HG02759 (cell line): ENCODE measurements around the gene MANSC4.

Experiments
- ATAC-seq: cut with Tn5 transposase; IDR thresholded peaks from one replicate; pipeline ENCODE4 v1.9.1; 2021; ENCODE audit warnings: mild to moderate bottlenecking, moderate library complexity; ENCODE audit not compliant: unreplicated experiment

The MANSC4 gene

DNA sequence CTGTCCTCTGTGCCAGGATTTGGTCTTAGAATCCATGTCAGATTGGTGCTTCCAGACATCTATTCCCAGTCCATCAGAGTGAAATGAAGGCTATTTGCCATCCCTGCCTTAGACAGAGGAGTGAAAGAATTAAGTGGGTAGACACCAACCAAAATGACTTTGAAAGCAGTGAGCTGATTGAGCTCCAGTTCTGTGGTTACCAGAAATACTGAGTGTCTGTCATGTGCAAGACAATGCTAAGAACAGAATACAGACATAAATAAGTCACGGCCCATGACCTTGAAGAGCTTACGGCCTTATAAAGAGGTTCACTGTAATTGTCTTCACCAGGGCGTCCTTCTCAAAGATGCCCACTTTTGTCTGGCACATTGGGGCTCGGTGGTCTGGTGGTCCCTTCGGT lies 21.6 kb upstream of the MANSC4 start:
- ATAC-seq = no peak

DNA sequence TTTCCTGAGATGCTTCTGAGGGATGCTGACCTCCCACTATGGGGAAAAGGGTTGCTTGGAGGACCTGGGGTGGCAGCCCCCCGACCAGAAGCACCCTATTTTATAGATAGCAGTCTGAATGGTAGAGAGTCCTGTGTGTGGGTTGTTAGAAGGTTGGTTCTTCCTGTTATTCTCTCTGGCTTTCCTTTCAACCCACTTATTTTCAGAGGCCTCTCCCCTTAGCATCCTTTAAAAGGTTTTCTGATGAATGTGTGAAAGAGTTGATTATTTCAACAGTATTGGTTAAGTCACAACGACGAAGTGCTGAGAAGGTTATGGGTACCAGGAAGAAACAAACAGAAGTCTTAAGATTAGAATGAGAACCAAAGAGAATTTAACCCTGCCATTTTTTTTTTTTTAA lies 20.8 kb upstream of the MANSC4 start:
- ATAC-seq = no peak

DNA sequence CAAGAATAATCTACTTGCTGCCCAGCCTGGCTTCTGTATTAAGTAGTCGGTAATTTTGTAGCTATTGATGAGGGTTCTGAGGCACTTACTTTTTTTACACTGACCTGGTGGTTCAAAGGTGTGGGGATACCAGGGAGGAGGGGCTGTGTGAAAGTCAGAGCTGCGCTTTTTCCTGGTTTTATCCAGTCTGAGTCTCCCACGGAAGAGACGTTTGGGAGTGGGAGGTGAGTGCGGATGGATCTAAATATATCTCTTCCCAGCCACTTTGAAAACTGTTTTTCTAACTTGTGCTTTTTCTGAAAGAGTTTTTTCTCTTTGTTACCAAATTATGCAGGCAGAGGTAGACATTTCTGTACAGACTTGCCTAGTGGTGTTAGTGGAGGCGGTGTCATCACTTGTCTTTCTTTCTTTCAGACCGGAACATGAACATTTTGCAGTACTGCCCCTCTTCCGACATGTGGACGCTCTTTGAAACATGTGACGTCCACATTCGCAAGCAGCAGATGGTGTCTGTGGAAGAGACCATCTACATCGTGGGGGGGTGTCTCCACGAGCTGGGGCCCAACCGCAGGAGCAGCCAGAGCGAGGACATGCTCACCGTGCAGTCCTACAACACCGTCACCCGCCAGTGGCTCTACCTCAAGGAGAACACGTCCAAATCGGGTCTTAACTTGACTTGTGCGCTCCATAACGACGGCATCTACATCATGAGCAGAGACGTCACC lies 17.4 kb upstream of the MANSC4 start:
- no peak for ATAC-seq

DNA sequence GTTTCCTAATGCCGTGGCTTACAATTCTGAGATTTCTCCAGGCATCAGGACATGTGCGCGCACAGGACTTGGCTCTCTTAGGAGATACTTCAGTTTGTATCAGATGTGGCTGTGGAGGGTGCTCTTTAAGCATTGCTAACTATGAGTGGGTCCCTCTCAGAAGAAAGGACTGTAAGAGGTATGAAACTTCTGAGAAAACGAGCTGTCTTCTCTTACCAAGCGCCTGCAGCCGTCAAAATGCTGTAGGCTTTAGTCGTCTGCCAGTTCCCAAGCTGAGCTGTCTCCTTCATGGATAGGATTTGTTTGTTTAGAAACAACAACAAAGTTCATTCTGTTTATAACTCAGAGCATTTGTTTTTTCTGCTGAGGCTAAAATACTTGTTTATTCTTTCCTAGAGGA lies 16.1 kb upstream of the MANSC4 start:
- ATAC-seq = no peak

DNA sequence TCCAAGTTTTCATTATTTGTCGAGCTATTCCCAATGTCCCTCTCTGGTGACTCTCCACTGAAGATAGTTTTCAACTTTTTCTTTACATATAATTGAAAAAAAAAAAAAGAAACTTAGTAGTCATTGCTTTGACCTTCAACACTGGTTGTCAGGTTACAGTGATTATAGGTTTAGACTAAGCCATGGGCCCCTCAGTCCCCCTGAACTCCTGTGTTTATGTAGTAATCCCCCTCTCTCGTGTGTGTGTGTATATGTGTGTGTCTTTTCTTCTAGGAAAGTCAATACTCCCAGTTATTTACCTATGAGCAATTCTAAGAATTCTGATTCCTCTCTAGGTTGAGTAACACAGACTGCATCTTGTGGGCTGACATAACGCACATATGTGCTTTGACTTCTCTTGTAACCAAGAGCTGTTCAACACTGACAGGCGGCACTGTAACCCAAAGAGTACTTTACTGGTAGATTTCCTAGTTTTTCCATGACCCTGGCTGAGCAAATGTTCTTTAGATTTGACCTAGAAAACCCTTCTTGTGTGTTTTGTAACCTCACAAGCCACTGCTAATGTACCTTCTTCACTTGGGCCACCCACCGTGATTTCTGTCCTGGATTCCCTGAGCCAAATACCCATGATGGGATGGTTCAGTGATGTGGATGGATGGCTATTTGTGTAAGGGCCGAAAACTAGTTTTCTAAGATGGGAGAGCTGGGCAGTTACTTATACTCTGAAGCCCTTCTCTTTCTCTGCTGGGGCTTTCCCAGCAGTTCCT lies 15.0 kb upstream of the MANSC4 start:
- ATAC-seq = no peak

DNA sequence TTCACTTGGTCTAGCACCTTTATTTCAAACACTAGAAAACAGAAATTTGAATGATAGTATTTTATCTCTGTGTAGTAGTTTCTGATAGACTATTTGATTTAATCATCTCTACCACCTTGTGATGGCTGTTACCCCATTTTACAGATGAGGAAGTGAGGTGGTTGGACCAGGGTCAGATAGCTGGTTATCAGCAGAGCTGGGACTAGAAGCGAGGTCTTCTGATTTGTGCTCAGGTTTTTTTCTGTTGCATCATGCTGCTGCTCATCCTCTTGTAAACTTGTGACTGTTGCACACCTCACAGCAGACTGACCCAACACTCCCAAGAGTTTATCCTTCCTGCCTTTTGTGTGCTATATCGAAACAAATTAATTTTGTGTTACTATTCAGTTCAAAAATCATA lies 10.1 kb upstream of the MANSC4 start:
- ATAC-seq = no peak

DNA sequence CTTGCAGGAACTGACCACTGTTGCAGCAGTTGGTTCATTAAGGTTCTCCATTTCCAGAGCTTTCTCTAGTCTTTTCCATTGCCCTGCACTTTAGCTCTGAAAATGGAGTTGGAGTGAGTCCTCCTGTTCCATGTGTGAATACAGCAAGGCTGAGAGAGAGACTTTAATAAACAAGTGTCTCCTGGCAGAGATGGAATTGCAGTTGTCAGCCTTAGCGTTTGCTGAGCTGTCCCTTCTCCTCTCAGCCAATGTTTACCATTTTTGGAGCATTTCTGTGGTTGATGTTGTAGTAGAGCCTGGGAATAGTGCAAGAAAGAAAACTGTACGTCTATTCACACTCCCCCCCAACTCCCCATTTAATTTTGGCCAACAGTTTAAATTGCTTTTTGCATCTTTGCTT lies 7.5 kb upstream of the MANSC4 start:
- ATAC-seq = no peak

DNA sequence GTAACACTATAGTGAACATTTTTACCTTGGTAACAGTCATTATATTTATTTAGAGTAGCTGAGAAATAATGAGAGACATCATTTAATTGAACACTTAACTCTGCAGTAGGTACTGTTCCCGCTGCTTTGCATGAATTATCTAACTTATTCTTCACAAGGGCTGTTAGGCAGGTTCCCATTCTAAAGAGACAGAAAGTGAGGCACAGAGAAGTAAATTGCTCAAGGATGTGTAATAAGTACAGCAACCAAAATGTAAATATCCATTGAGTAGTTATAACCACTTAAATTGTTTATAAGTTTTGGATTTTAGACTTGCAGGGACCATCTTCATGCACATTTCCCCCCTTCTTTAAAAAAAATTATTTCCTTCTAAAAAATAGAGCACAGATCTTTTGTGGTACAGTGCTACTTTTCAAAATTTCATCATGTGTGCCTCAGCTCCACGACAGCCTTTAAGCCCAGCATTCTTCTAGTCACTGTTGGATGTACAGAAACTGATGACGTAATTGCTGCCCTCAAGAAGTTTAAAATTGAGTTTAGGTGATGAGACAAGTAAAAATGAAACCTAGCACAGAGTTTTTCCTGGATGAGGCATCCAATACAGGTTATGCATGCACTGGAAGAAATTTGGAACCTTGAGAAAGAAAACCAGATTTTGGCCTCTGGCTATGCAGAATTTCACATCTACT lies 6.0 kb upstream of the MANSC4 start:
- ATAC-seq = no peak

DNA sequence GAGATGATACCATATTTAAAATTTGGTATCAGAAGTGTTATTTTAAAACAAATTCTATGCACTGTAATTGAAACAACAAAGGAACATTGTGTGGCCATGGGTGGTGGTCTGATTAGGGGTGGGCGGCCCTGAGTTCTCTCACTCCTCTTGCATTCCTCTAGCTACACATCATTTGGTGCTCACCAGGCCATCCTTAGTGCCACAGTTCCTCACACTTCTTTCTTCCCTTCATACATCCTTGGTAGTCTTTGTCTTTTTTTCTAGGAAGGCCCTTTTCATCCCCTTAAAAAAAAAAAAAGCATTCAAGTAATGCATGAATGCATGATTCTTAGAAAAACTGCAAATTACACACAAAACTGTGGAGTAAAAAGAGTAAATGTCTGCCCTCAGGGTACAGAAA lies 2.4 kb upstream of the MANSC4 start:
- no peak for ATAC-seq

DNA sequence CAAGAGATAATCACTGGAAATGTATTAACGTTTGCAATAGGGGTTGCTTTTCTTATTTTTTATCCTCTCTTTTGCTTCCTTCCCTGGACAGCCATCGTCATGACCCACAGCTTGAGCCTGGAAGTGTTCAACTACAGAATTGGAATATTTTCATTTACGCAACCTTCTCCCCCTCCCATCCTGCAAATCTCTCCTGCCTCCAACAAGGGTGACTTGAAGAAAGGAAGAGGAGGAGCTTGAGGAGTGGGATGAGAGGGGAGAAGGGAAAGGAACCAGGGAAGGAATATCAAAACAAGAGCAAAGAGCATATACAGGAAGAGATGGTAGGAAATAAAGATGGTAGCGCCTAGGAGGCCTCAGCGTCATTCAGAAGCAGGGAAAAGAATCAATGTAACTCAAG lies 1.6 kb upstream of the MANSC4 start:
- ATAC-seq = no peak

DNA sequence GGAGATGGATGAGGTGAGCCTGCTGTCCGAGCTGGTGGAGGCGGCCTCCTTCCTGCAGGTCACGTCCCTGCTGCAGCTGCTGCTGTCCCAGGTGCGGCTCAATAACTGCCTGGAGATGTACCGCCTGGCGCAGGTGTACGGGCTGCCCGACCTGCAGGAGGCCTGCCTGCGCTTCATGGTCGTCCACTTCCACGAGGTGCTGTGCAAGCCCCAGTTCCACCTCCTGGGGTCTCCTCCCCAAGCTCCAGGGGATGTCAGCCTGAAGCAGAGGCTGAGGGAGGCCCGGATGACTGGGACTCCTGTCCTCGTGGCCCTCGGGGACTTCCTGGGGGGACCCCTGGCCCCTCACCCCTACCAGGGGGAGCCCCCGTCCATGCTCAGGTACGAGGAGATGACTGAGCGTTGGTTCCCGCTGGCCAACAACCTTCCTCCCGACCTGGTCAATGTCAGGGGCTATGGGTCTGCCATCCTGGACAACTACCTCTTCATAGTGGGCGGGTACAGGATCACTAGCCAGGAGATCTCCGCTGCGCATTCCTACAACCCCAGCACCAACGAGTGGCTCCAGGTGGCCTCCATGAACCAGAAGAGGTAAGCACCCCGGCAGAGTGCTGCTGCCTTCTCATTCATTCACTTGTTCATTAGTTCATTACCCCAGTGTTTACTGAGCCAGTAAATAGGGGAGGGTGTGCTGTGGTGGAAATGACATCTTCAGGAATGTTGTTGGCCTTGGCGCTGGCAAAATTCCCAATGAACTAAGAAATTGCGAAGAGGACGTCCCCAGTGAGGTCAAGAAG lies 774 bp upstream of the MANSC4 start:
- ATAC-seq = peak; percentile 30

DNA sequence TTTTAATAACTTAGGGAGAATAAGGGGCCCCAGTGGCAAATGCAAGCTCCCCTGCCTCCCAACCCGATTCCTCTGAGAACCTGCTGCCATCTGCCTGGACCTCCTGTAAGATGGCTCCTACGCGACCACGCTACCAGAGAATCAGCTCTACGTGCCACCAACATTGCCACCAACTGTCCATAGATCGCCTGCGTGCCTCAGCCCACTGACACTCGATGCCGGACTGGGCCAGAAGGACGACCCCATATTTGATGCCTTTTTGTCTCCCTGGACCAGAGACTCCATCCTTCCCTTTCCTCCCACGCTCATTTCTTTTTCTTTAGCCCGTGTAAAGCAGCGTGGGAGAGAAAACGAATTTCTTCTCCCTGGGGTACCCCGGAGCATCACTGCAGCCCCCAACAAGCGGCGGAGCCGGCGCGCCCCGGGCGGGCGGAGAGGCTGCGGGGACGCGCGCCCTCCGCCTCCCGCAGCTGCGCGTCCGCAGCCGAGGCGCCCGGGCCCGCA lies 568 bp downstream of the MANSC4 start:
- peak; percentile 25 for ATAC-seq

DNA sequence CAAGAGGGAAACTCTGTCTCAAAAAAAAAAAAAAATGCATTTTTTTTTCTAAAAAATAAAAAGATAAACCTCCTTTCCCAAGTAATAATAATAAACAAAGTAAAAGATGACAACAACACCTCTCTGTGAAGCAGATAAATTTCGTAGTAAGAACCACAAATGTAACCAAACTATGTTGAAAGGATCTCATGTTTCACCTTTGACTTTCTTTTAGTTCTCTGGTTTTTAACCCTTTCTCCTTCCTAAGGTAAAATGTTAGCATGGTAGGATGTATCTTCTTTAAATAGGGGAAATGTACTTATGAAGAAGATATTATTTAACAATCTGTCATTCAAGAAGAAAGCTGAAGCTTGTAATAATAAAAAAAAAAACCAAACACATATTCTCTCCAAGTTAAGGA lies 1.8 kb downstream of the MANSC4 start:
- ATAC-seq = no peak

DNA sequence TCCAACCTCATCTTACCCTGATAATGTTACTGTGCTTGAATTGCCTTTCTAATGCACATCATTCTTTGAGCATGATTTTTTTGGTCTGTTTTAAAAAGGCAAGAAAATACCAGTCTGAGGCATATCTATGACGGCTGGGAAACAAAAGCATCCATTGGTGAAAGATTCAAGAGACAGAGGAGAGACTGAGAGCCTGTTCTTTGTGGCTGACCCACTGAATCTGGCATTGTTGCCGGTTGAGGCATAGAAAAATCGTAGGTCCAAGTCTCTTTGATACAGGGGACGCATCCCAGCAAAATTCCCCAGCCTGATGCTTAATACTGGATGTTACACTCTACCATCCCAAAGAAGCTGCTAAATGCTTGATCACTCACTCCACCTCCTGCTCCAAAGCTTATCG lies 2.9 kb downstream of the MANSC4 start:
- no peak for ATAC-seq

DNA sequence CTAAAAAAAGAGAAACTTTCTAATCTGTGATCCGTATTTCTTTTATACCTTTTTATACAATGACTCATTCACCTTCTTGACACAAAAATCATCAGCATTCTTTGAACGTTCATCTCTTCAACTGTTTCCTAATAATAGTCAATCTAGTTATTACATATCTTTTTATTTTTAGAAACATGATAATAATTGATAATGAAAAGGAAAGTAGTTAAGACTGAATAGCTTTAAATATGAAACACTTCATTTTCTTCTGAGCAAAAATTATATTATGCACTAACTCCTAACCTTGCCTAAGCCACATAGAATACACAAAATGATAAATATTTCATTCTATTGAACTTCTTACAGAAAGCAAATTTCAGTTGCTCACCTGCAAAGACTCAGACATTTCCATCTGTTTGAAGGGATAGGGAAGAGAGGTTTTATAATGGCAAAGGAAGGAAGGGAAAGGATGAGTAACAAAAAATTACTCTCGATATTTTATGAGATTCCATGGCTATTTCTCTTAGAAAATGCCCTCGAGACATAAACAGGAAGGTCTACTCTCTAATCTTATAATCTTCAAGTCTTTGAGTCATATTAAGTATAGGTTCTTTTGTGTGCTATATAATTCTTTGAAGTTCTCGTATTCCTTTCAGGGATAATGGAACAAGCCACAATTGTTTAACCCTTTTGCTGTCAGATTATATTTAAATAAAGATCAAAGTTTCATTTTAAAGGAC lies 7.5 kb downstream of the MANSC4 start:
- ATAC-seq = no peak

DNA sequence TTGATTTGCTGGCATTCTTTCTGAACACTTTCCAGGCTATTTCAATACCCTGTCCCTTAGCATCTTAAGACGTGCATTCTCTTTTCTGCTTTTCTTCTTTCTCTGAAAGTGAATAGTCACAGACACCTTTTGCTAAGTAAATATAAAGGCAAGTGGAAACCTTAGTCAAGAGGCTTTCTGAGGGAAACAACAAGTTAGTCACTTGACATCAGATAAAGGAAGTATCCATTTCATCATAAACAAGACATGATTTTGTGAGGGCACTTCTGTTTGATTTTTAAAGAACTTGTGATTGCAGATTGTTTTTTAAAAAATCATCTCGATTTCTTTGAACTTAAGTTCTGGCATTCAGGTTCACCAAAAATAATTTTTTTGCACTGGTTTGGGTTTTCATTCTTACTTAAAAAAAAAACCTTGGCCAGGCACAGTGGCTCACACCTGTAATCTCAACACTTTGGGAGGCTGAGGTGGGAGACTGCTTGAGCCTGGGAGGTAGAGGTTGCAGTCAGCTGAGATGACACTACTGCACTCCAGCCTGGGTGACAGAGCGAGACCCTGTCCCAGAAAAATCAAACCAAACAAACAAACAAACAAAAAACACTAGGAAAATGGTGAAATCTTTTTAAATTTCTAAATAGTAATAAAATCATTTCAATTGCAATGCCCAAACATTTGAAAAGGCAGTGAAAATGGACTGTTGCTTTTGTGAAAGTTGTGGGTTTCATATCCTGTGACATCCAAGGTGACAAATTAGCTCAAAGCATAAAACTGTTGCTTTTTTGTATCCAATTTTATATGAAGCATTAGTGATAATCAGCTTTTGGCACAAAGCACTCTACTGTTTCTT lies 8.3 kb downstream of the MANSC4 start:
- ATAC-seq = no peak

DNA sequence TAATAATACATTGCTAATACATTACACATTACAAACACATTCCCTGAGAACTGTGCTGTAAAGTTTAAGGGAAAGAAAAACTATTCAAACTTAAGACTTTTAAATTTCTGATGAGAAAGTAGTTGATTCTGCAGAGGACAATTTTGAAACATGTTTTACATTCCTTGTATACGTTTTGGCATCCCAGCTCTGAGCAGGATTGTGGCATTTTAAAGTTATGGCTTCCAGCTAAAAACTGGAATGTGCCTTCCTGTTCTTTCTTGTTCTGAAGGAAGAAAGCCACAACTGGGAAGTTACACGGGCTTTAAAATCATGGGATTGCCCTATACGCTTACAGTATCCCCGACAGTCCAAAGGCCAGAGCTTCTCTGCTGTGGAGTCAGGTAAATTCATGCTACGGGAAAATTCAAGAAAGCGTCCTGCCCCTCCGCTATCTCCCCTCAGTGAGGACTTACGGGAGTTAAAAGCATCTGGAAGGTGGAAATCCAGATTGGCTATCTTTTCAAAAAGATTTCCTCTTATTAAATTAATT lies 10.8 kb downstream of the MANSC4 start:
- no peak for ATAC-seq

DNA sequence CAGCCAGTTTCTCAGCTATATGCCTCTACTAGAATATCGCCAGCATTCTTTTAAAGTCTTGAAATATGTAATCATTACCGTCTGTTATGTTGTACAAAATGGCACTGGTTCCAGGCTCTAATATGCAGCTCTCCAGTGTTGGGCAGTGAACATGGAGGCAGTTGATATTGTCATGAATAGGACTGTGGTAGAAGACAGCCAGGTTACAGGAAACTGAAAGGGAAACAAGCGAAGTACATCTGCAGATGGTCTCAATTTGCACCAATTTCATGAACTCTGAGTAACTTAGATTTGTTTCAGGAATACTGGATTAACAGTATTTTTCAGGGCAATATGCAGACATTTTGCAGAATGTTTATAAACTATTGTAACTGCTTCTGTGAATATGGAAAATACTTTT lies 13.4 kb downstream of the MANSC4 start:
- ATAC-seq = no peak

DNA sequence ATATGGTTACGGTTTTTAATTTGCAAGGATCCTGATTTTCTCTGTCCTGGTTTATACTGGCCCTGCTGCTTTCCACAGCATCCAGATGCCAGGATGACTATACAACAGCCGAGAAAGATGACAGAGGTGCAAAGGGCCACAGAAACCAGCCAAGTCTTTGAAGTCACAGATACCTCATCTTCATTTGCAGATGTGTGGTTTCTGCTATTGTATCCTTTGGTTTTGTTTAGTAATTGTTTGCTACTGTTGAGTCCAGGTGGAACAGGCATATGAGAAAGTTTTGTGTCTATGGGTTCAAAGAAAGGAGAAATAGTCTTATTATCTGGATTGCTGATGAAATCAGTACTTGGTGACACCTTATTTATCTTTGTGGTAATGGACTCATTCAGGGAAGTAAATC lies 17.3 kb downstream of the MANSC4 start:
- ATAC-seq = no peak
